Sigmoid colon (tissue), 4 donors: ENCODE data around the gene MBP.

Experiments used
- CTCF ChIP-seq, 4 experiments: fragments of 450-650 bp in 3 of 4; fragments of 200-600 bp in 1 of 4; IDR thresholded peaks; one replicate each; pipeline ENCODE4 v1.5.1; 2016 to 2019; ENCODE audit warnings: antibody characterized with exemption in 4 of 4, mild to moderate bottlenecking in 3 of 4, moderate library complexity in 2 of 4
- POLR2A ChIP-seq, 2 donors: fragments of 450-650 bp; IDR thresholded peaks; one replicate each; pipeline ENCODE4 v1.6.1; 2016; ENCODE audit warnings: antibody characterized with exemption in 2 of 2, mild to moderate bottlenecking in 2 of 2, moderate library complexity in 2 of 2
- POLR2AphosphoS5 ChIP-seq, 4 donors: sonication (generic); formaldehyde crosslinking; IDR thresholded peaks; one replicate each; pipeline ENCODE4 v1.6.1; 2017; ENCODE audit warnings: antibody characterized with exemption in 4 of 4

GRCh38 chr18:77096936-77097886 is 35.4 kb downstream of the MBP start:
- TF ChIP-seq CTCF (IDR thresholded peaks at IDR 0.05): no peak
- TF ChIP-seq POLR2A (IDR thresholded peaks at IDR 0.05): no peak
- TF ChIP-seq POLR2AphosphoS5 (IDR thresholded peaks at IDR 0.05): no peak
